ENCODE data around the gene FGFR2. TPM values are rescaled to one million over a fixed set of nuclear protein-coding genes. Genes with fewer than 3 reads are reported as not detected.

Gene FGFR2
- total and polyA plus RNA-seq, 2 of the 4 experiments (the other 2 are of a cell fraction) = not detected

DNA sequence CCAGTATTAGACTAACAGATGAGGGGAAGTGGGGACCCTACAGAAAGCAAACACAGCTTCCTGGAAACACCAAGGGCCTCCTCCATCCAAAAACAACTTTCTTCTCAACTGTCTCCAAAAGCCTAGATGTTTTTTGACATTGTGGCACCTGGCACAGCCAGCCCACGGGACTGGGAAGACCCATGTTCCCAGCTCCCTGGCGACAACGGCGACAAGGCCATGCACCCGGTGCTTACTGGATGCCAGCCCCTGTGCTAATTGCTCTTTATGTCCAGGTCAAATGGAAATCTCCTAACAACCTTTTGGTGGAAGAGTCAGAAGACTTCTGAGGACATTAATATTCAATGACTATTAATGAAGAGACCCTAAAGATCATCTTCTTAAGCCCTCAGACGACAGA is 7.1 kb downstream of the FGFR2 start:
- Histone ChIP-seq H2AFZ (replicated peaks; ENCODE audit: low read length, poor library complexity) (no peak overlapping the region), H3K27ac (ENCODE audit: insufficient read depth, low read length) (no peak overlapping the region), H3K4me3 (ENCODE audit: insufficient read depth, low read depth, low read length) (no peak overlapping the region), H2BK120ac (ENCODE audit: low read depth, low read length) (no peak overlapping the region), H3K79me1 (ENCODE audit: low read depth in 1 of 2, low read length in 2 of 2) (no peaks in the 10 kb centered on the region), H3K56ac (ENCODE audit: extremely low read depth, insufficient read depth, low read length) (no peak overlapping the region; the same call in 1 of the 2 replicates), H3K14ac (replicated peaks; ENCODE audit: low read depth, low read length) (no peak overlapping the region), H3K36me3 (ENCODE audit: control insufficient read depth, insufficient read depth, low read length) (no peaks in the 10 kb centered on the region), H2AK5ac (ENCODE audit: low read depth, low read length) (no peak overlapping the region), H3K9ac (ENCODE audit: low read depth, low read length) (no peak overlapping the region), H3K4me2 (ENCODE audit: low read depth, low read length) (no peak overlapping the region), H3K9me1 (ENCODE audit: insufficient read depth, low read length) (no peaks in the 10 kb centered on the region), H3K18ac (ENCODE audit: low read depth, low read length) (no peak overlapping the region), H3K9me3 (ENCODE audit: control insufficient read depth, insufficient read depth, low read length) (no peaks in the 10 kb centered on the region), H3K27me3 (ENCODE audit: control insufficient read depth, insufficient read depth, low read length) (peaks cover under 1% of the 10 kb centered on the region; the same call in 1 of the 2 replicates), H2BK20ac (ENCODE audit: low read depth, low read length) (no peak overlapping the region), H3K4me1 (ENCODE audit: control insufficient read depth, insufficient read depth, low read length) (no peaks in the 10 kb centered on the region), H2BK15ac (ENCODE audit: low read depth, low read length) (no peak overlapping the region), H4K20me1 (ENCODE audit: insufficient read depth, low read length) (no peaks in the 10 kb centered on the region), H3K23ac (ENCODE audit: low read depth, low read length) (no peak overlapping the region), H4K91ac (ENCODE audit: insufficient read depth, low read depth, low read length) (no peak overlapping the region), H2AK9ac (replicated peaks; ENCODE audit: low read depth, low read length, poor library complexity) (no peak overlapping the region), H4K5ac (ENCODE audit: low read depth, low read length) (no peak overlapping the region), H2BK5ac (ENCODE audit: low read depth, low read length, poor library complexity, severe bottlenecking) (no peak overlapping the region), H4K8ac (ENCODE audit: low read depth in 2 of 2, low read length in 2 of 2) (no peak overlapping the region), H3K4ac (ENCODE audit: low read depth, low read length) (no peak overlapping the region)
- TF ChIP-seq RAD21 (IDR thresholded peaks at IDR 0.05; ENCODE audit: low read length) (no peak), BHLHE40 (IDR thresholded peaks at IDR 0.05; ENCODE audit: low read depth, low read length) (no peak), RFX5 (IDR thresholded peaks at IDR 0.05; ENCODE audit: low read depth, low read length) (no peak), MXI1 (IDR thresholded peaks at IDR 0.05; ENCODE audit: borderline replicate concordance, low read depth, low read length) (no peak), RCOR1 (IDR thresholded peaks at IDR 0.05; ENCODE audit: insufficient replicate concordance, low read length) (no peak), POLR2A (IDR thresholded peaks at IDR 0.05; ENCODE audit: low read depth, low read length) (no peak), SMC3 (IDR thresholded peaks at IDR 0.05; ENCODE audit: low read depth, low read length) (no peak), MAFK (IDR thresholded peaks at IDR 0.05; ENCODE audit: low read depth, low read length) (no peak), FOS (IDR thresholded peaks at IDR 0.05; ENCODE audit: low read depth, low read length) (no peak), CEBPB (IDR thresholded peaks at IDR 0.05; ENCODE audit: low read depth, low read length) (no peak), CHD1 (IDR thresholded peaks at IDR 0.05; ENCODE audit: low read depth, low read length) (no peak), NFE2L2 (IDR thresholded peaks at IDR 0.05; ENCODE audit: low read depth, low read length) (no peak), MAZ (IDR thresholded peaks at IDR 0.05; ENCODE audit: borderline replicate concordance, low read depth, low read length) (no peak)
- TF ChIP-seq, protein P1, sequence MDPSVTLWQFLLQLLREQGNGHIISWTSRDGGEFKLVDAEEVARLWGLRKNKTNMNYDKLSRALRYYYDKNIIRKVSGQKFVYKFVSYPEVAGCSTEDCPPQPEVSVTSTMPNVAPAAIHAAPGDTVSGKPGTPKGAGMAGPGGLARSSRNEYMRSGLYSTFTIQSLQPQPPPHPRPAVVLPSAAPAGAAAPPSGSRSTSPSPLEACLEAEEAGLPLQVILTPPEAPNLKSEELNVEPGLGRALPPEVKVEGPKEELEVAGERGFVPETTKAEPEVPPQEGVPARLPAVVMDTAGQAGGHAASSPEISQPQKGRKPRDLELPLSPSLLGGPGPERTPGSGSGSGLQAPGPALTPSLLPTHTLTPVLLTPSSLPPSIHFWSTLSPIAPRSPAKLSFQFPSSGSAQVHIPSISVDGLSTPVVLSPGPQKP (IDR thresholded peaks at IDR 0.05; ENCODE audit: borderline replicate concordance, low read depth, low read length) = no peak
- TF ChIP-seq, protein P2, sequence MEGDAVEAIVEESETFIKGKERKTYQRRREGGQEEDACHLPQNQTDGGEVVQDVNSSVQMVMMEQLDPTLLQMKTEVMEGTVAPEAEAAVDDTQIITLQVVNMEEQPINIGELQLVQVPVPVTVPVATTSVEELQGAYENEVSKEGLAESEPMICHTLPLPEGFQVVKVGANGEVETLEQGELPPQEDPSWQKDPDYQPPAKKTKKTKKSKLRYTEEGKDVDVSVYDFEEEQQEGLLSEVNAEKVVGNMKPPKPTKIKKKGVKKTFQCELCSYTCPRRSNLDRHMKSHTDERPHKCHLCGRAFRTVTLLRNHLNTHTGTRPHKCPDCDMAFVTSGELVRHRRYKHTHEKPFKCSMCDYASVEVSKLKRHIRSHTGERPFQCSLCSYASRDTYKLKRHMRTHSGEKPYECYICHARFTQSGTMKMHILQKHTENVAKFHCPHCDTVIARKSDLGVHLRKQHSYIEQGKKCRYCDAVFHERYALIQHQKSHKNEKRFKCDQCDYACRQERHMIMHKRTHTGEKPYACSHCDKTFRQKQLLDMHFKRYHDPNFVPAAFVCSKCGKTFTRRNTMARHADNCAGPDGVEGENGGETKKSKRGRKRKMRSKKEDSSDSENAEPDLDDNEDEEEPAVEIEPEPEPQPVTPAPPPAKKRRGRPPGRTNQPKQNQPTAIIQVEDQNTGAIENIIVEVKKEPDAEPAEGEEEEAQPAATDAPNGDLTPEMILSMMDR (conservative IDR thresholded peaks at IDR 0.05; ENCODE audit: low read depth, low read length) = no peak
- TF ChIP-seq, protein P3, sequence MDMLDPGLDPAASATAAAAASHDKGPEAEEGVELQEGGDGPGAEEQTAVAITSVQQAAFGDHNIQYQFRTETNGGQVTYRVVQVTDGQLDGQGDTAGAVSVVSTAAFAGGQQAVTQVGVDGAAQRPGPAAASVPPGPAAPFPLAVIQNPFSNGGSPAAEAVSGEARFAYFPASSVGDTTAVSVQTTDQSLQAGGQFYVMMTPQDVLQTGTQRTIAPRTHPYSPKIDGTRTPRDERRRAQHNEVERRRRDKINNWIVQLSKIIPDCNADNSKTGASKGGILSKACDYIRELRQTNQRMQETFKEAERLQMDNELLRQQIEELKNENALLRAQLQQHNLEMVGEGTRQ (IDR thresholded peaks at IDR 0.05; ENCODE audit: low read depth, low read length) = no peak
- CTCF ChIA-PET = no interaction called here
- dilution Hi-C loops (cut with HindIII; ENCODE audit: low sequenced_read_pairs, unreplicated experiment) (no loop called here), in situ Hi-C loops (cut with MboI; ENCODE audit: low sequenced_read_pairs) (no loop called here), intact Hi-C loops (cut with micrococcal nuclease) (no loop called here)
- DNase-seq (no peak), ATAC-seq (ENCODE audit: low read depth) (no peak)
- BruUV-seq (replicated peaks) = no TSS peak
- POLR2A ChIA-PET (ENCODE audit: unreplicated experiment) = no interaction called here
- 0% methylated on average over 1 of the region's 6 CpGs; no CpG with 5 or more reads in 1 of the 2 experiments for WGBS, 2 experiments (ENCODE audit: extremely low coverage in 2 of 2, insufficient read length in 1 of 2)

Data from IMR-90 (cell line).